Activated CD8-positive, alpha-beta memory T cell treated with anti-CD3 and anti-CD28 coated beads for 36 hours (primary cell): Measurements from ENCODE around the gene SETD1B. TPM values are rescaled to one million over a fixed set of nuclear protein-coding genes. Genes with fewer than 3 reads are reported as not detected.
"Not testable (repeated sequence)": the region's sequence is repeated elsewhere in the genome, so short reads cannot be mapped to it uniquely, and the experiment has no call there.

ENCODE experiments used
- CTCF ChIA-PET: fragments of 350-600 bp; sonication (Branson Sonifier 250); formaldehyde crosslinking; loops from one replicate; lab custom pipeline; 2021; ENCODE audit warnings: antibody characterized with exemption; lab: Charles Lee
- POLR2A ChIA-PET: fragments of 350-600 bp; sonication (Branson Sonifier 250); formaldehyde crosslinking; loops from one replicate; lab custom pipeline; 2021; ENCODE audit warnings: antibody characterized with exemption; lab: Charles Lee
- total RNA-seq, 2 experiments: library from RNA; stranded (reverse); gene quantifications; one replicate each; pipeline ENCODE4 v1.2.3, GENCODE V29; 2021

The SETD1B gene
- total RNA-seq: 10 to 100 TPM; 22.2 to 23.4 TPM

GRCh38 chr12:121803861-121804416 lies at the start of gene SETD1B:
Gene SETD1B (plus strand): TSS chr12:121804009. CDS start chr12:121804738, 729 bp downstream.
- ChIA-PET POLR2A (interaction anchor here (0.6 to 7.5 kb wide), 5 partner anchors 10 to 35 kb away, joined by 3 to 59 read pairs (median 4); partner anchors contain the start of gene RHOF), CTCF (interaction anchor here (3.7 to 27.0 kb wide), 2 partner anchors 8 to 18 kb away, joined by 31 to 826 read pairs; partner anchors contain the start of gene RHOF)

- CTCF ChIA-PET: no interaction called here
- POLR2A ChIA-PET: no interaction called here
These were observed 49.0 kb upstream of the SETD1B start for GRCh38 chr12:121754836-121755235.

GRCh38 chr12:121755591-121755990 lies 48.2 kb upstream of the SETD1B start:
- ChIA-PET POLR2A (no interaction called here), CTCF (no interaction called here)

GRCh38 chr12:121758536-121758935 lies 45.3 kb upstream of the SETD1B start:
- POLR2A ChIA-PET, CTCF ChIA-PET: not testable (repeated sequence)

- POLR2A ChIA-PET: interaction anchor here (0.6 to 0.7 kb wide), 2 partner anchors 12 to 66 kb away, joined by 3 to 4 read pairs; no protein-coding TSS in a partner anchor
These were observed 41.5 kb upstream of the SETD1B start for GRCh38 chr12:121762269-121762668.

GRCh38 chr12:121764808-121765207 lies 39.0 kb upstream of the SETD1B start:
- ChIA-PET POLR2A (no interaction called here), CTCF (interaction anchor here (0.6 to 1.1 kb wide), 3 partner anchors 8 to 69 kb away, joined by 3 read pairs; no protein-coding TSS in a partner anchor)

More at GRCh38 chr12:121762269-121762668, 41.5 kb upstream of the SETD1B start:
- CTCF ChIA-PET: no interaction called here

GRCh38 chr12:121765573-121765972 lies 38.2 kb upstream of the SETD1B start:
- POLR2A ChIA-PET: no interaction called here
- CTCF ChIA-PET: interaction anchor here (0.9 to 1.5 kb wide), 2 partner anchors 12 to 46 kb away, joined by 3 read pairs; no protein-coding TSS in a partner anchor

- CTCF ChIA-PET: interaction anchor here (1.2 to 1.5 kb wide), 2 partner anchors 14 to 46 kb away, joined by 3 to 4 read pairs; no protein-coding TSS in a partner anchor
- POLR2A ChIA-PET: no interaction called here
These were observed 37.3 kb upstream of the SETD1B start for GRCh38 chr12:121766290-121767039.

GRCh38 chr12:121767525-121768016 lies 36.2 kb upstream of the SETD1B start:
- ChIA-PET CTCF (interaction anchor here (1.1 to 1.2 kb wide), 2 partner anchors 13 to 27 kb away, joined by 4 read pairs; no protein-coding TSS in a partner anchor), POLR2A (no interaction called here)

GRCh38 chr12:121769297-121769830 lies 34.4 kb upstream of the SETD1B start:
- POLR2A ChIA-PET: no interaction called here
- CTCF ChIA-PET: interaction anchor here (1.5 kb wide), 1 partner anchor 25 kb away, joined by 7 read pairs; the partner anchor contains the start of gene RHOF

- POLR2A ChIA-PET: no interaction called here
- CTCF ChIA-PET: interaction anchor here (0.9 to 1.5 kb wide), 2 partner anchors 24 to 74 kb away, joined by 4 to 7 read pairs; partner anchors contain the start of gene RHOF
These were observed 33.9 kb upstream of the SETD1B start for GRCh38 chr12:121769831-121770301.

- ChIA-PET CTCF (interaction anchor here (0.9 to 1.5 kb wide), 2 partner anchors 24 to 74 kb away, joined by 4 to 7 read pairs; partner anchors contain the start of gene RHOF), POLR2A (no interaction called here)
These were observed 33.4 kb upstream of the SETD1B start for GRCh38 chr12:121770388-121770787.

- CTCF ChIA-PET: interaction anchor here (0.9 kb wide), 1 partner anchor 75 kb away, joined by 4 read pairs; no protein-coding TSS in a partner anchor
- POLR2A ChIA-PET: no interaction called here
These were observed 32.8 kb upstream of the SETD1B start for GRCh38 chr12:121770813-121771625.

- CTCF ChIA-PET: interaction anchor here (0.5 to 27.0 kb wide), 19 partner anchors 9 to 236 kb away, joined by 3 to 826 read pairs (median 4); partner anchors contain the start of genes RHOF, SETD1B and TMEM120B
- POLR2A ChIA-PET: interaction anchor here (0.5 kb wide), 1 partner anchor 183 kb away, joined by 3 read pairs; no protein-coding TSS in a partner anchor
These were observed 30.6 kb upstream of the SETD1B start for GRCh38 chr12:121773011-121773777.

- ChIA-PET CTCF (interaction anchor here (0.6 to 27.0 kb wide), 6 partner anchors 9 to 280 kb away, joined by 3 to 826 read pairs (median 4); partner anchors contain the start of genes PSMD9, RHOF and SETD1B), POLR2A (interaction anchor here (0.6 to 0.8 kb wide), 2 partner anchors 12 to 63 kb away, joined by 3 read pairs; partner anchors contain the start of gene TMEM120B)
These were observed 28.8 kb upstream of the SETD1B start for GRCh38 chr12:121774968-121775474.

- ChIA-PET POLR2A (interaction anchor here (0.8 kb wide), 1 partner anchor 63 kb away, joined by 3 read pairs; the partner anchor contains the start of gene TMEM120B), CTCF (interaction anchor here (0.6 to 27.0 kb wide), 6 partner anchors 25 to 280 kb away, joined by 3 to 826 read pairs (median 5); partner anchors contain the start of genes PSMD9, RHOF and SETD1B)
These were observed 28.3 kb upstream of the SETD1B start for GRCh38 chr12:121775501-121775900.
